ENCODE results near the gene BCAN. TPM values are rescaled to one million over a fixed set of nuclear protein-coding genes. Genes with fewer than 3 reads are reported as not detected.

BCAN gene
- total and polyA plus RNA-seq, 2 of the 4 experiments (the other 2 are of a cell fraction): 0.07 TPM; not detected in 1

- DNase-seq (no peak), ATAC-seq (ENCODE audit: low read depth) (no peak)
- Histone ChIP-seq H3K79me1 (ENCODE audit: low read depth in 1 of 2, low read length in 2 of 2) (no peaks in the 10 kb centered on the region), H3K4me2 (ENCODE audit: low read depth, low read length) (no peak overlapping the region), H2BK15ac (ENCODE audit: low read depth, low read length) (no peak overlapping the region), H2AK9ac (replicated peaks; ENCODE audit: low read depth, low read length, poor library complexity) (no peak overlapping the region), H3K18ac (ENCODE audit: low read depth, low read length) (no peak overlapping the region), H3K27me3 (ENCODE audit: control insufficient read depth, insufficient read depth, low read length) (peaks cover 6% of the 10 kb centered on the region; the same call in 1 of the 2 replicates), H3K4me1 (ENCODE audit: control insufficient read depth, insufficient read depth, low read length) (peaks cover 6% of the 10 kb centered on the region; the same call in 1 of the 2 replicates), H3K4ac (ENCODE audit: low read depth, low read length) (no peak overlapping the region), H4K91ac (ENCODE audit: insufficient read depth, low read depth, low read length) (no peak overlapping the region), H4K8ac (ENCODE audit: low read depth in 2 of 2, low read length in 2 of 2) (no peak overlapping the region), H2BK5ac (ENCODE audit: low read depth, low read length, poor library complexity, severe bottlenecking) (no peak overlapping the region), H4K5ac (ENCODE audit: low read depth, low read length) (no peak overlapping the region), H3K56ac (ENCODE audit: extremely low read depth, insufficient read depth, low read length) (no peak overlapping the region), H3K9ac (ENCODE audit: low read depth, low read length) (no peak overlapping the region), H2BK120ac (ENCODE audit: low read depth, low read length) (no peak overlapping the region), H3K14ac (replicated peaks; ENCODE audit: low read depth, low read length) (no peak overlapping the region), H3K9me1 (ENCODE audit: insufficient read depth, low read length) (no peaks in the 10 kb centered on the region), H2AK5ac (ENCODE audit: low read depth, low read length) (no peak overlapping the region), H3K36me3 (ENCODE audit: control insufficient read depth, insufficient read depth, low read length) (no peaks in the 10 kb centered on the region), H2BK20ac (ENCODE audit: low read depth, low read length) (no peak overlapping the region), H3K27ac (ENCODE audit: insufficient read depth, low read length) (no peak overlapping the region), H3K9me3 (ENCODE audit: control insufficient read depth, insufficient read depth, low read length) (no peaks in the 10 kb centered on the region), H3K23ac (ENCODE audit: low read depth, low read length) (no peak overlapping the region), H4K20me1 (ENCODE audit: insufficient read depth, low read length) (no peaks in the 10 kb centered on the region), H3K4me3 (ENCODE audit: insufficient read depth, low read depth, low read length) (no peak overlapping the region), H2AFZ (replicated peaks; ENCODE audit: low read length, poor library complexity) (no peak overlapping the region)
- TF ChIP-seq POLR2A (IDR thresholded peaks at IDR 0.05; ENCODE audit: low read depth, low read length): no peak
- TF ChIP-seq RCOR1 (IDR thresholded peaks at IDR 0.05; ENCODE audit: insufficient replicate concordance, low read length): no peak
- no peak for TF ChIP-seq BHLHE40 (IDR thresholded peaks at IDR 0.05; ENCODE audit: low read depth, low read length)
- TF ChIP-seq ELK1 (IDR thresholded peaks at IDR 0.05; ENCODE audit: borderline replicate concordance, low read depth, low read length): no peak
- TF ChIP-seq MAZ (IDR thresholded peaks at IDR 0.05; ENCODE audit: borderline replicate concordance, low read depth, low read length): no peak
- no peak for TF ChIP-seq MAFK (IDR thresholded peaks at IDR 0.05; ENCODE audit: low read depth, low read length)
- TF ChIP-seq NFE2L2 (IDR thresholded peaks at IDR 0.05; ENCODE audit: low read depth, low read length): no peak
- TF ChIP-seq USF2 (IDR thresholded peaks at IDR 0.05; ENCODE audit: low read depth, low read length): no peak
- no peak for TF ChIP-seq CHD1 (IDR thresholded peaks at IDR 0.05; ENCODE audit: low read depth, low read length)
- TF ChIP-seq RAD21 (IDR thresholded peaks at IDR 0.05; ENCODE audit: low read length): no peak
- TF ChIP-seq FOS (IDR thresholded peaks at IDR 0.05; ENCODE audit: low read depth, low read length): no peak
- dilution Hi-C loops (cut with HindIII; ENCODE audit: low sequenced_read_pairs, unreplicated experiment) (no loop called here), in situ Hi-C loops (cut with MboI; ENCODE audit: low sequenced_read_pairs) (loop anchor here (10.0 kb wide), 1 partner anchor 191 kb away; no protein-coding TSS in a partner anchor), intact Hi-C loops (cut with micrococcal nuclease) (loop anchor here (1.0 kb wide), 1 partner anchor 167 kb away; no protein-coding TSS in a partner anchor)
- ChIA-PET CTCF (interaction anchor here (1.8 kb wide), 1 partner anchor 32 kb away, joined by 5 read pairs; no protein-coding TSS in a partner anchor), POLR2A (ENCODE audit: unreplicated experiment) (no interaction called here)
- no TSS peak for BruUV-seq (replicated peaks)
- WGBS, 2 experiments (ENCODE audit: extremely low coverage in 2 of 2, insufficient read length in 1 of 2): 89% methylated on average over 4 of the region's 12 CpGs; no CpG with 5 or more reads in 1 of the 2 experiments
These were observed 52.2 kb downstream of the BCAN start for GRCh38 chr1:156693848-156694689.

Measured in IMR-90 (cell line).